Neural cell (in vitro differentiated cells): ENCODE measurements around the gene CMKLR1. TPM values are rescaled to one million over a fixed set of nuclear protein-coding genes. Genes with fewer than 3 reads are reported as not detected.
A peak's percentile ranks its signal among the peaks of the same experiment; 100 is the strongest.

ENCODE experiments used
- H2AFZ ChIP-seq: fragments of 200-600, 300-800 bp; sonication (generic), shearing (Covaris generic); 2 replicates; pipeline ENCODE4 v1.6.0; 2014; ENCODE audit warnings: low read depth, mild to moderate bottlenecking, antibody characterized with exemption, low read length, moderate library complexity
- H3F3A ChIP-seq: fragments of 200-600 bp; shearing (Covaris generic); 2 replicates; pipeline ENCODE4 v1.6.1; 2016; ENCODE audit warnings: mild to moderate bottlenecking, moderate library complexity, mixed read lengths, antibody characterized with exemption, low read length; ENCODE audit not compliant: insufficient read depth, poor library complexity, severe bottlenecking
- H3K27ac ChIP-seq: fragments of 200-600, 300-800 bp; sonication (generic), shearing (Covaris generic); 2 replicates; pipeline ENCODE4 v1.5.1; 2014; ENCODE audit warnings: mild to moderate bottlenecking, low read length, moderate library complexity
- H3K27me3 ChIP-seq: fragments of 300-800, 200-600 bp; sonication (generic), shearing (Covaris generic); 2 replicates; pipeline ENCODE4 v1.6.0; 2014; ENCODE audit warnings: mild to moderate bottlenecking, low read depth, low read length, moderate library complexity; ENCODE audit not compliant: insufficient read depth
- H3K36me3 ChIP-seq: fragments of 300-800, 200-600 bp; sonication (generic), shearing (Covaris generic); 2 replicates; pipeline ENCODE4 v1.5.1; 2014; ENCODE audit warnings: mild to moderate bottlenecking, antibody characterized with exemption, low read length, moderate library complexity; ENCODE audit not compliant: insufficient read depth
- H3K4me2 ChIP-seq: fragments of 300-800, 200-600 bp; sonication (generic), shearing (Covaris generic); 2 replicates; pipeline ENCODE4 v1.6.0; 2014; ENCODE audit warnings: mild to moderate bottlenecking, low read length
- H3K4me3 ChIP-seq: fragments of 300-800, 200-600 bp; sonication (generic), shearing (Covaris generic); 2 replicates; pipeline ENCODE4 v1.5.1; 2014; ENCODE audit warnings: mild to moderate bottlenecking, low read length, moderate library complexity
- H3K79me2 ChIP-seq: fragments of 200-600 bp; shearing (Covaris generic); replicated peaks from 2 replicates; pipeline ENCODE4 v1.6.0; 2014; ENCODE audit warnings: mild to moderate bottlenecking, low read length, moderate library complexity; ENCODE audit not compliant: insufficient read depth
- H3K9ac ChIP-seq: fragments of 300-800, 200-600 bp; sonication (generic), shearing (Covaris generic); 2 replicates; pipeline ENCODE4 v1.6.1; 2016; ENCODE audit warnings: mild to moderate bottlenecking, low read length, mixed read lengths
- H3K9me2 ChIP-seq: fragments of 200-600 bp; shearing (Covaris generic); 2 replicates; pipeline ENCODE4 v1.6.1; 2016; ENCODE audit warnings: mild to moderate bottlenecking, low read length, mixed read lengths; ENCODE audit not compliant: insufficient read depth
- H3K9me3 ChIP-seq: fragments of 200-600, 300-800 bp; sonication (generic), shearing (Covaris generic); 2 replicates; pipeline ENCODE4 v1.6.1; 2016; ENCODE audit warnings: mild to moderate bottlenecking, mixed run types, low read length, moderate library complexity, mixed read lengths
- H4K20me1 ChIP-seq: fragments of 200-600 bp; shearing (Covaris generic); 2 replicates; pipeline ENCODE4 v1.6.1; 2016; ENCODE audit warnings: mild to moderate bottlenecking, mixed run types; ENCODE audit not compliant: insufficient read depth
- CTCF ChIP-seq: fragments of 450-650 bp; IDR thresholded peaks from 2 replicates; pipeline ENCODE4 v1.5.1; 2014; ENCODE audit warnings: antibody characterized with exemption, mild to moderate bottlenecking, moderate library complexity; ENCODE audit not compliant: poor library complexity, severe bottlenecking
- EP300 ChIP-seq: fragments of 450-650 bp; conservative IDR thresholded peaks from 2 replicates; pipeline ENCODE4 v1.6.1; 2014; ENCODE audit warnings: antibody characterized with exemption, mild to moderate bottlenecking, moderate library complexity; ENCODE audit not compliant: poor library complexity, severe bottlenecking
- EZH2 ChIP-seq: fragments of 200-600, 300-800 bp; shearing (Covaris generic), sonication (generic); IDR thresholded peaks from 2 replicates; pipeline ENCODE4 v1.6.1; 2014; ENCODE audit warnings: antibody characterized with exemption, low read length, borderline replicate concordance, mild to moderate bottlenecking; ENCODE audit not compliant: insufficient read depth, poor library complexity, severe bottlenecking
- MXI1 ChIP-seq: fragments of 450-650 bp; conservative IDR thresholded peaks from 2 replicates; pipeline ENCODE4 v1.6.1; 2014; ENCODE audit warnings: antibody characterized with exemption, mild to moderate bottlenecking; ENCODE audit not compliant: poor library complexity, severe bottlenecking
- POLR2AphosphoS5 ChIP-seq: IDR thresholded peaks from 2 replicates; pipeline ENCODE4 v1.6.1; 2012
- RAD21 ChIP-seq: fragments of 450-650 bp; conservative IDR thresholded peaks from 2 replicates; pipeline ENCODE4 v1.6.1; 2014; ENCODE audit warnings: antibody characterized with exemption, mild to moderate bottlenecking, moderate library complexity
- REST ChIP-seq: IDR thresholded peaks from 2 replicates; pipeline ENCODE4 v1.6.1; 2012; ENCODE audit warnings: borderline replicate concordance
- SMC3 ChIP-seq: fragments of 450-650 bp; conservative IDR thresholded peaks from 2 replicates; pipeline ENCODE4 v1.6.1; 2014; ENCODE audit warnings: antibody characterized with exemption, mild to moderate bottlenecking, moderate library complexity; ENCODE audit not compliant: poor library complexity
- TAF1 ChIP-seq: IDR thresholded peaks from 2 replicates; pipeline ENCODE4 v1.6.1; 2012; ENCODE audit warnings: low read depth
- polyA plus RNA-seq: library from polyadenylated mRNA; depleted of rRNA; stranded (reverse); fragments of >200 nt; gene quantifications from 2 replicates; pipeline ENCODE4 v1.2.3, GENCODE V29; 2014

CMKLR1 gene
- polyA plus RNA-seq, 1 donor from 2014 or later = 0.06 TPM

- Histone ChIP-seq H3F3A (no peaks in the 10 kb centered on the region), H3K4me3 (peak overlapping the region; percentile 42), H3K9ac (peak overlapping the region; percentile 72), H3K9me2 (no peaks in the 10 kb centered on the region), H3K79me2 (no peaks in the 10 kb centered on the region), H3K36me3 (no peaks in the 10 kb centered on the region), H3K27ac (peak overlapping the region; percentile 97), H2AFZ (peak overlapping the region; percentile 37), H4K20me1 (no peaks in the 10 kb centered on the region), H3K9me3 (no peaks in the 10 kb centered on the region), H3K4me2 (peak overlapping the region; percentile 58), H3K27me3 (no peaks in the 10 kb centered on the region)
- TF ChIP-seq RAD21 (peak; percentile 46), SMC3 (no peak), MXI1 (no peak), REST (peak; percentile 74), EP300 (peak; percentile 45), EZH2 (no peak), POLR2AphosphoS5 (no peak)
Observed at GRCh38 chr12:108257004-108257403, 82.1 kb downstream of the CMKLR1 start.

- Histone ChIP-seq H3K4me2 (peak overlapping the region; percentile 27), H3K27me3 (no peaks in the 10 kb centered on the region), H3K4me3 (no peak overlapping the region), H3K27ac (peak overlapping the region; percentile 97), H2AFZ (no peak overlapping the region), H3K79me2 (no peaks in the 10 kb centered on the region), H3K36me3 (no peaks in the 10 kb centered on the region), H3K9me3 (no peaks in the 10 kb centered on the region), H4K20me1 (no peaks in the 10 kb centered on the region), H3K9me2 (no peaks in the 10 kb centered on the region), H3K9ac (peak overlapping the region; percentile 72), H3F3A (no peaks in the 10 kb centered on the region)
- TF ChIP-seq EZH2 = no peak
- TF ChIP-seq TAF1 = no peak
- TF ChIP-seq MXI1 = no peak
- TF ChIP-seq CTCF = no peak
- TF ChIP-seq RAD21 = no peak
- TF ChIP-seq POLR2AphosphoS5 = no peak
- TF ChIP-seq EP300 = no peak
- no peak for TF ChIP-seq SMC3
- no peak for TF ChIP-seq REST
Observed at GRCh38 chr12:108255252-108255602, 83.9 kb downstream of the CMKLR1 start.
